GM19455 (cell line): ENCODE data around the gene SLC16A10.

ENCODE experiments used
- ATAC-seq: cut with Tn5 transposase; IDR thresholded peaks from one replicate; pipeline ENCODE4 v1.9.1; 2021; ENCODE audit not compliant: unreplicated experiment

Gene SLC16A10

GRCh38 chr6:111210194-111210728 is 123.0 kb downstream of the SLC16A10 start:
- no peak for ATAC-seq

DNA sequence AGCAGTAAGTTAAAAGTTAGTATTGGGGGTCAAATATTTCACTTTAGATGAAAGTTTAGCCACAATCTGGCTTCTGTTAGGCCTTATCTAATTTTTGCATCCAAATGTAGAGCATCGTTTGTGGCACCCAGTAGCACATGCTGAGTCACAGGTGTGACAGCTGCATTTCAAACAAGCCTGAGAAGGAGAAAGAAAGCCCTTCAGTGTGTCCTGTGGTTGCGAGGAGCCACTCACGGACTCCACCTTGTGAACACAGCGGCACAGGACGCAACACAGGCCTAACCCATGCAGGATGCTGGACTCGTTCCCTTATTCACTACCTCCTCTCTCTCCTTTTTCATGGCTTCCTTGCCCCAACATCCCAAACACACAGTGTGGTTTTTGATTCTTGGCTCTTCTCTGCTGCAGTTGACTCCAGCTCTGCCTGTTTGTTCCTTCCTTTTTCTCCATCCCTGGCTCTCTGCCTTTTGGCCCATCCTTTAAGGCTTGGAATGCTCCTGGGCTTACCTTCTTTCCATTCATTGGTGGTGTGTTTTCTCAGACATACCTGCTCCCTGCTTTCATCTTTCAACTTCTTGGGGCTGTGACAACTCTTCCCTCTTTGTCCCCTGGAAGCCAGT is 124.2 kb downstream of the SLC16A10 start:
- no peak for ATAC-seq

GRCh38 chr6:111212625-111213024 is 125.3 kb downstream of the SLC16A10 start:
- no peak for ATAC-seq

- no peak for ATAC-seq
Measured at GRCh38 chr6:111215131-111215530, 127.8 kb downstream of the SLC16A10 start.

- no peak for ATAC-seq
Measured at GRCh38 chr6:111219785-111220184, 132.5 kb downstream of the SLC16A10 start.

DNA sequence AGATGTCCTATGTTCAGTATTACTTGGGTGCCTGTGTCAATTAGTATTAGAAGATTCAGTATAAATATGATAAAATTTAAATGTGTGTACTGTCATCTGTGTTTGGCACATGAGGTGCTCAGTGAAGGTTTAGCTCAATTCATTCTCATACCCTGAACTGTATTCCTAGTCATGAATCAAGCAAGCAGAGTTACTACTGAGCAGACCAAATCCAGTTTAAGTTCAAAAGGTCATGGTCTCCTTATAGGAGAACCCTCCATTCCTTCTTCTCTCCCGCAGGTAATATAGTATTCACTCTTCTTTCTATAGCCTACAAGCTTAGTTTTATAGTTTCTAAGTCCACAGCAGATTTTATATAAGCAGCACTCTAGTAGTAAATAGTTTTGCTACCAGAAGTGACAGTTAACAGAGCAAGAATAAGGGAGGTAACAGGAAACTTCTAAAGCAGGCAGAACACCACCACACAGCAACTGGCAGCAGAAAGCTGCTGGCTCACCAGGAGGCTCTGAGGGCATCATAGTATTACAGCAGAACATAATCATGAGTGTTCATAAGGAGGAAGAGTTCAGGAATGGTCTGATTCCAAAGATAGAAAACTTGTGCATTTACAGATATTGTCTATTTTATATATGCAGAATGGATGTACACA is 133.2 kb downstream of the SLC16A10 start:
- ATAC-seq, result no peak

DNA sequence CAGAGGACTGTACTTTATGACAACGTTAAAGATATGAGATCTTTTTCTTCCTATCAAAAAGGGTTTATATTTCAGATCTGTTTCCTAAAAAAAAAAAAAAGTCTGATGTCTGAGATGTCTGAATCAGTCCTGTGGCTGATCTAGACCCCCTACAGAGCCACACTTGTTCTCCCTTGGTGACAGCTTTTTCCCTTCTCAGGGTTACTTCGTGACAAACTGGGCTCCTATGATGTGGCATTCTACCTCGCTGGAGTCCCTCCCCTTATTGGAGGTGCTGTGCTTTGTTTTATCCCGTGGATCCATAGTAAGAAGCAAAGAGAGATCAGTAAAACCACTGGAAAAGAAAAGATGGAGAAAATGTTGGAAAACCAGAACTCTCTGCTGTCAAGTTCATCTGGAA is 134.5 kb downstream of the SLC16A10 start:
- ATAC-seq, result no peak

- ATAC-seq, result no peak
Measured at GRCh38 chr6:111222341-111222740, 135.0 kb downstream of the SLC16A10 start.

GRCh38 chr6:111228094-111228493 is 140.8 kb downstream of the SLC16A10 start:
- ATAC-seq, result no peak

DNA sequence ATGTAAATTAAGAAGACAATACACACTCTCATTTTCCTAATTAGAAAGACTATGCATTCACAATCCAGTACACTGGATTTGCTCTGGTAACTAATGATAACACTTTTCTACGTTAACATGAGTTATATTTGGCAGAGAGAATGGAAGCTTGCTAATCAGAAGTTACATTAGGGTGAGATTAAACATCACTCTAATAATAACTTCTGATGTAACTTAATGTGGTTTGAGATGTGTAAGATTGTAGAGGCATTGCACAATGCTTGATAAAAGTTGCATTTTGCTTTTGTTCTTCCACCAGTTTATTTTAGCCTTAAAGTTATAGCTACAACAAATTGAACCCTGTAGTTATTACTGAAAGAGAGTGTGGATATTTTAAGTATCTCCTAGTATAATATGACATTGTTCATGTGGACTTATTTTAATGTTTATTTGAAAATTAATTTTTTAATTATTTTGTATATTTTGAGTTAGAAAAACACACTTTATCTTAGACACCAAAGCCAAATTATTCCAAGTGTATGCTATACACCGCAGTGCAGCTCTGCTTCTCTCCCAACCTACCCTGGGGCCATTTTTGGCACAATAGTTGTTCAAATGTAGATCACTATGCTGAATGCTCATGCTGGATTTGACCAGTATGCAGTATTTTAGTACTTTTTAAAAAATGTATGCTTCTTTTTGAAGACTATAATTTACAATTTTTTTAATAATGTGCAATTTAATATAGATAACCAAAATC is 143.2 kb downstream of the SLC16A10 start:
- no peak for ATAC-seq

GRCh38 chr6:111231090-111231459 is 143.8 kb downstream of the SLC16A10 start:
- ATAC-seq, result no peak

DNA sequence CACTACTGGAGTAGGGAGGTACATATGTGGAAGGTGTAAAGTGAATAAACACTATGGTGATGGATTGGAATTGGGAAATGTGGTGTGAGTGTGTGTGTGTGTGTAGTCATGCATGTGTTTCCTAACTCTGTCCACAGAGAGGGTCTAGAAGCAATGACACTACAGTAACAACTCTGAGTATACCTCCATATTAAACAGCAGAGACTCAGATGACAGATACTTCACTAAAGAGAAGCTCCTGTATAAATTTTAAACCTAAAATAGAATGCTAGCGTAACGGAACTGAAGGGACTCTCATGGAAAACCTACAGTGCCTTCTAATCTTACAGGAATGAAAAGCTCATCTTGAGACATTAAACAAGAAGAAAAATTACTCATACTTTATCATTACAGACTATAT is 150.5 kb downstream of the SLC16A10 start:
- no peak for ATAC-seq

GRCh38 chr6:111238464-111239119 is 151.3 kb downstream of the SLC16A10 start:
- no peak for ATAC-seq

GRCh38 chr6:111239461-111239860 is 152.2 kb downstream of the SLC16A10 start:
- no peak for ATAC-seq

DNA sequence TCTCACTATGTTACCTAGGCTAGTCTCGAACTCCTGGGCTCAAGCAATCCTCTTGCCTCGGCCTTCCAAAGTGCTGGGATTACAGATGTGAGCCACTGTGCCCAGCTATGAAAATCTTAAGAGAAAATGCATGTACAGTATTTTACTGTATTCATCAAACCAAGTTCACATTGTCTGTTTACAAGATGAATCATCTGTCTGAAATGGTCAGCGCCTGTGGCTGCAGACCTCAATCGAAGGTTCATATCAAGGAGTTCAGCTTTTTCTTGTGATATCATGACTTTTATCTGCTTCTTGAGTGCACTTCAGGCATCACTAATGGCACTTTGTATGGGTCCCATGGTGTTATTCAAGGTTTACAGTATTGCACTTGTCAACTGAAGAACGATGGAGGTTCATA is 155.1 kb downstream of the SLC16A10 start:
- ATAC-seq, result no peak

GRCh38 chr6:111243095-111243494 is 155.8 kb downstream of the SLC16A10 start:
- no peak for ATAC-seq

- no peak for ATAC-seq
Measured at GRCh38 chr6:111248789-111249188, 161.5 kb downstream of the SLC16A10 start.

- ATAC-seq, result no peak
Measured at GRCh38 chr6:111250791-111251354, 163.6 kb downstream of the SLC16A10 start.

DNA sequence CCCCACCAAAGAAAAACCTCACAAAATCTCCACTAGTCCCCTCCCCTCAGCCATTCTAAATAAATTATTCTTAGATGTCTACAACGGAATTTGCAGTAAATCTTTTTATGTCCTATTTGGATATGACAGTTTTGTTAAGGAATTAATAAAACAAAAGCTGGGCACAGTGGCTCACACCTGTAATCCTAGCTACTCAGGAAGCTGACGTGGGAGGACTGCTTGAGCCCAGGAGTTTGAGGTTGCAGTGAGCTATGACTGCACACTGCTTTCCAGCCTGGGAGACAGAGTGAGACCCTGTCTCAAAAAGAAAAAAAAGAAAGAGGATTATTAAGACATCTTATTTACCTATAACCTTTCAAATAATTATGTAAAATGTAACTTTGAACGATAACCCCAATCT is 165.4 kb downstream of the SLC16A10 start:
- ATAC-seq, result no peak

DNA sequence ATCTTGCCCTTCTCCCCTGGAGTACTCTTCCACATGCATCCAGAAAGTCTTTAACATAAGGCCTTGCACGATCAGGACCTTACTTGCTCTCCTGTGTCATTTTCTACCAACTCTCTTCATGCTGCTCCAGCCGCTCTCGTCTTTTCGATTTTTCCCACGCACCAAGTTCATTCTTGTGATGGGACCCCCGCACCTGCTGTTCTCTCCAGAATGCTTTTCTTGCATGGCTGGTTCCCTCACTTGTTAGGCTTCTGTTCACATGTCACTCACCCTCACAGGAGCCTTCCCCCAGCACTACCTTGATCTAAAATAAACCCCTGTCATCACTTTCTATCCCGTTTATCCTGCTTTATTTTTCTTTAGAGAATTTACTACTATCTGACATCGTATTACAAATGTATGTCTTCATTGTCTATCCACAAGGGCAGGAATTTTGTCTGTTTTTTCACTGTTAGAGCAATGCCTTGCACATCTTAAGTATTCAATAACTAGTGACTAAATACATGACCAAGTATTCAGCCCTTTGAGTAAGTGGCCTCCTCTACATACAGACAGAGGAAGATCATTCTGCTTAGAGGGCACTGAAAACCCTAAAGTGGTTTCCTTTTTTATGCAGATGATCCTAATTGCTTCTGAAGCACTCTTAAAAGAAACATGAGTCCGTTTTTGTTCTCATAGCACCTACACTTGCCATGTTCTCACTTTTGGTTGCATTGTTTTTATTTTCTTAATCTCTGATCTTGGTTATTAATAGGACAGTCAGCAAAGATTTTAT is 166.9 kb downstream of the SLC16A10 start:
- ATAC-seq, result no peak
